Endometrial microvascular endothelial cells (primary cell): Measurements from ENCODE around the gene DPYD. TPM values are rescaled to one million over a fixed set of nuclear protein-coding genes. Genes with fewer than 3 reads are reported as not detected.
"Not testable (repeated sequence)": the region's sequence is repeated elsewhere in the genome, so short reads cannot be mapped to it uniquely, and the experiment has no call there.

Experiments used
- in situ Hi-C: cut with HindIII; loops from 2 replicates; pipeline ENCODE4 v1.10.0; 2017; ENCODE audit warnings: low sequenced_read_pairs, low pct_unique_long_range_greater_than_20kb; ENCODE audit errors: inconsistent ontology term
- total RNA-seq: library from RNA; depleted of rRNA; stranded (reverse); fragments of >200 nt; gene quantifications from one replicate; pipeline ENCODE4 v1.2.3, GENCODE V29; 2015; ENCODE audit errors: inconsistent ontology term

DPYD gene
- total RNA-seq, 1 donor from 2014 or later, result 39.4 TPM

GRCh38 chr1:97245026-97245425 is 675.8 kb downstream of the DPYD start:
- in situ Hi-C loops, result no loop called here

- in situ Hi-C loops, result no loop called here
These were observed 676.8 kb downstream of the DPYD start for GRCh38 chr1:97243973-97244560.

- in situ Hi-C loops, result no loop called here
These were observed 682.0 kb downstream of the DPYD start for GRCh38 chr1:97238816-97239215.

- in situ Hi-C loops, result not testable (repeated sequence)
These were observed 689.5 kb downstream of the DPYD start for GRCh38 chr1:97231354-97231753.

GRCh38 chr1:97212671-97213070 is 708.2 kb downstream of the DPYD start:
- in situ Hi-C loops, result no loop called here

GRCh38 chr1:97210307-97210706 is 710.5 kb downstream of the DPYD start:
- in situ Hi-C loops, result no loop called here

GRCh38 chr1:97209381-97209957 is 711.4 kb downstream of the DPYD start:
- in situ Hi-C loops, result no loop called here

GRCh38 chr1:97207868-97208267 is 713.0 kb downstream of the DPYD start:
- in situ Hi-C loops, result no loop called here

GRCh38 chr1:97204468-97204867 is 716.4 kb downstream of the DPYD start:
- in situ Hi-C loops, result no loop called here

- in situ Hi-C loops, result no loop called here
These were observed 718.1 kb downstream of the DPYD start for GRCh38 chr1:97202481-97203380.

- in situ Hi-C loops, result no loop called here
These were observed 719.2 kb downstream of the DPYD start for GRCh38 chr1:97201641-97202040.

- in situ Hi-C loops, result no loop called here
These were observed 720.2 kb downstream of the DPYD start for GRCh38 chr1:97200595-97200994.

GRCh38 chr1:97196825-97197516 is 723.9 kb downstream of the DPYD start:
- in situ Hi-C loops, result no loop called here

GRCh38 chr1:97192872-97193572 is 727.8 kb downstream of the DPYD start:
- in situ Hi-C loops, result no loop called here

GRCh38 chr1:97190326-97190725 is 730.5 kb downstream of the DPYD start:
- in situ Hi-C loops, result no loop called here

GRCh38 chr1:97186381-97186780 is 734.5 kb downstream of the DPYD start:
- in situ Hi-C loops, result no loop called here

- in situ Hi-C loops, result no loop called here
These were observed 746.7 kb downstream of the DPYD start for GRCh38 chr1:97174039-97174704.

- in situ Hi-C loops, result no loop called here
These were observed 750.5 kb downstream of the DPYD start for GRCh38 chr1:97170300-97170699.
